Measurements from ENCODE around the gene GIMAP2.

GRCh38 chr7:150716939-150717338 lies 31.4 kb downstream of the GIMAP2 start:
- no peak for TF ChIP-seq CTCF (IDR thresholded peaks at IDR 0.05)
- no peak for TF ChIP-seq POLR2A (IDR thresholded peaks at IDR 0.05)
